DOHH2 (cell line): Measurements from ENCODE around the gene SSTR5.
"Not testable (repeated sequence)": the region's sequence is repeated elsewhere in the genome, so short reads cannot be mapped to it uniquely, and the experiment has no call there.

Source experiments
- H3F3A ChIP-seq: fragments of 200-600 bp; sonication (generic), shearing (Covaris generic); 2 replicates; pipeline ENCODE4 v1.6.0; 2016; ENCODE audit warnings: antibody characterized with exemption, mild to moderate bottlenecking; ENCODE audit not compliant: control insufficient read depth, insufficient read depth
- H3K27ac ChIP-seq: fragments of 200-600 bp; sonication (generic); 2 replicates; pipeline ENCODE4 v1.5.1; 2014; ENCODE audit warnings: low read depth, mild to moderate bottlenecking, low read length, moderate library complexity
- H3K27me3 ChIP-seq: fragments of 200-600 bp; sonication (generic); 2 replicates; pipeline ENCODE4 v1.6.1; 2014; ENCODE audit warnings: mild to moderate bottlenecking, low read length, mixed read lengths; ENCODE audit not compliant: control insufficient read depth
- H3K36me3 ChIP-seq: fragments of 200-600 bp; sonication (generic); 2 replicates; pipeline ENCODE4 v1.6.1; 2014; ENCODE audit warnings: mild to moderate bottlenecking, low read length, moderate library complexity, mixed read lengths; ENCODE audit not compliant: control insufficient read depth
- H3K4me1 ChIP-seq: fragments of 200-600 bp; sonication (generic); 2 replicates; pipeline ENCODE4 v1.6.1; 2014; ENCODE audit warnings: mild to moderate bottlenecking, low read length, mixed read lengths; ENCODE audit not compliant: control insufficient read depth
- H3K4me2 ChIP-seq: fragments of 200-600 bp; sonication (generic); 2 replicates; pipeline ENCODE4 v1.6.0; 2014; ENCODE audit warnings: mild to moderate bottlenecking, low read length, moderate library complexity
- H3K4me3 ChIP-seq: fragments of 200-600 bp; sonication (generic); 2 replicates; pipeline ENCODE4 v1.5.1; 2014; ENCODE audit warnings: mild to moderate bottlenecking, low read length, mixed read lengths
- H3K79me2 ChIP-seq: fragments of 200-600 bp; sonication (generic); 2 replicates; pipeline ENCODE4 v1.6.1; 2014; ENCODE audit warnings: mild to moderate bottlenecking, low read length, mixed read lengths; ENCODE audit not compliant: control insufficient read depth
- H3K9me2 ChIP-seq: fragments of 200-600 bp; sonication (generic); replicated peaks from 2 replicates; pipeline ENCODE4 v1.6.1; 2014; ENCODE audit warnings: mild to moderate bottlenecking, low read length, mixed read lengths; ENCODE audit not compliant: control insufficient read depth
- H3K9me3 ChIP-seq: fragments of 200-600 bp; sonication (generic); 2 replicates; pipeline ENCODE4 v1.6.1; 2014; ENCODE audit warnings: antibody characterized with exemption, low read length, mixed read lengths; ENCODE audit not compliant: control insufficient read depth, insufficient read depth
- H4K20me1 ChIP-seq: fragments of 200-600 bp; sonication (generic); 2 replicates; pipeline ENCODE4 v1.6.0; 2014; ENCODE audit warnings: low read depth, mild to moderate bottlenecking, antibody characterized with exemption, low read length, moderate library complexity; ENCODE audit not compliant: control insufficient read depth, insufficient read depth
- EZH2phosphoT487 ChIP-seq: fragments of 200-600 bp; sonication (generic); IDR thresholded peaks from 2 replicates; pipeline ENCODE4 v1.6.1; 2017; ENCODE audit warnings: borderline replicate concordance, mild to moderate bottlenecking, antibody characterized with exemption, low read length, moderate library complexity, mixed read lengths
- TF ChIP-seq, protein P1 (sequence below): fragments of 200-600 bp; sonication (generic); IDR thresholded peaks from one replicate; pipeline ENCODE4 v1.5.1; 2014; ENCODE audit warnings: antibody characterized with exemption, mild to moderate bottlenecking, low read depth, low read length; ENCODE audit not compliant: poor library complexity, severe bottlenecking

SSTR5 gene

GRCh38 chr16:1082266-1082951 is 9.9 kb downstream of the SSTR5 start:
- Histone ChIP-seq H3K27ac (no peak overlapping the region), H3K4me3 (no peak overlapping the region), H3K4me2 (no peak overlapping the region), H3F3A (no peaks in the 10 kb centered on the region), H4K20me1 (no peaks in the 10 kb centered on the region), H3K36me3 (no peaks in the 10 kb centered on the region), H3K4me1 (no peaks in the 10 kb centered on the region), H3K9me2 (no peaks in the 10 kb centered on the region), H3K9me3 (no peaks in the 10 kb centered on the region), H3K27me3 (no peaks in the 10 kb centered on the region), H3K79me2 (no peaks in the 10 kb centered on the region)
- TF ChIP-seq, protein P1, sequence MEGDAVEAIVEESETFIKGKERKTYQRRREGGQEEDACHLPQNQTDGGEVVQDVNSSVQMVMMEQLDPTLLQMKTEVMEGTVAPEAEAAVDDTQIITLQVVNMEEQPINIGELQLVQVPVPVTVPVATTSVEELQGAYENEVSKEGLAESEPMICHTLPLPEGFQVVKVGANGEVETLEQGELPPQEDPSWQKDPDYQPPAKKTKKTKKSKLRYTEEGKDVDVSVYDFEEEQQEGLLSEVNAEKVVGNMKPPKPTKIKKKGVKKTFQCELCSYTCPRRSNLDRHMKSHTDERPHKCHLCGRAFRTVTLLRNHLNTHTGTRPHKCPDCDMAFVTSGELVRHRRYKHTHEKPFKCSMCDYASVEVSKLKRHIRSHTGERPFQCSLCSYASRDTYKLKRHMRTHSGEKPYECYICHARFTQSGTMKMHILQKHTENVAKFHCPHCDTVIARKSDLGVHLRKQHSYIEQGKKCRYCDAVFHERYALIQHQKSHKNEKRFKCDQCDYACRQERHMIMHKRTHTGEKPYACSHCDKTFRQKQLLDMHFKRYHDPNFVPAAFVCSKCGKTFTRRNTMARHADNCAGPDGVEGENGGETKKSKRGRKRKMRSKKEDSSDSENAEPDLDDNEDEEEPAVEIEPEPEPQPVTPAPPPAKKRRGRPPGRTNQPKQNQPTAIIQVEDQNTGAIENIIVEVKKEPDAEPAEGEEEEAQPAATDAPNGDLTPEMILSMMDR: no peak
- TF ChIP-seq EZH2phosphoT487: no peak

- H3K27ac ChIP-seq: no peak overlapping the region
- H3K27me3 ChIP-seq: no peaks in the 10 kb centered on the region
- no peaks in the 10 kb centered on the region for H3K9me2 ChIP-seq
- H3K9me3 ChIP-seq: no peaks in the 10 kb centered on the region
- H3K4me2 ChIP-seq: no peak overlapping the region
- no peaks in the 10 kb centered on the region for H4K20me1 ChIP-seq
- no peaks in the 10 kb centered on the region for H3K4me1 ChIP-seq
- H3K4me3 ChIP-seq: no peak overlapping the region
- TF ChIP-seq, protein P1: no peak
- TF ChIP-seq EZH2phosphoT487: no peak
- H3K36me3 ChIP-seq: no peaks in the 10 kb centered on the region
- no peaks in the 10 kb centered on the region for H3F3A ChIP-seq
- no peaks in the 10 kb centered on the region for H3K79me2 ChIP-seq
These were observed 10.6 kb downstream of the SSTR5 start for GRCh38 chr16:1082952-1083675.

- no peaks in the 10 kb centered on the region for H3K27me3 ChIP-seq
These were observed 12.4 kb downstream of the SSTR5 start for GRCh38 chr16:1084971-1085370.

GRCh38 chr16:1086443-1086842 is 13.9 kb downstream of the SSTR5 start:
- H3K79me2 ChIP-seq, H3K36me3 ChIP-seq, H3F3A ChIP-seq, H3K4me2 ChIP-seq, H3K27me3 ChIP-seq, H4K20me1 ChIP-seq, H3K9me2 ChIP-seq, H3K4me1 ChIP-seq, H3K9me3 ChIP-seq, H3K4me3 ChIP-seq, H3K27ac ChIP-seq: not testable (repeated sequence)

More at GRCh38 chr16:1084971-1085370, 12.4 kb downstream of the SSTR5 start:
- no peaks in the 10 kb centered on the region for H4K20me1 ChIP-seq
- TF ChIP-seq EZH2phosphoT487: no peak
- TF ChIP-seq, protein P1: no peak
- H3K9me2 ChIP-seq: no peaks in the 10 kb centered on the region
- no peaks in the 10 kb centered on the region for H3K36me3 ChIP-seq
- H3F3A ChIP-seq: no peaks in the 10 kb centered on the region
- no peaks in the 10 kb centered on the region for H3K79me2 ChIP-seq
- no peaks in the 10 kb centered on the region for H3K9me3 ChIP-seq
- no peak overlapping the region for H3K4me2 ChIP-seq
- H3K27ac ChIP-seq: no peak overlapping the region
- H3K4me1 ChIP-seq: no peaks in the 10 kb centered on the region
- H3K4me3 ChIP-seq: no peak overlapping the region
